H1 (cell line): Measurements from ENCODE around the gene ABCF2. TPM values are rescaled to one million over a fixed set of nuclear protein-coding genes. Genes with fewer than 3 reads are reported as not detected.

Experiments
- CTCF ChIA-PET: fragments of 300-600 bp; sonication (Branson Sonifier 250); formaldehyde crosslinking; loops from one replicate; lab custom pipeline; 2021; ENCODE audit not compliant: partially characterized antibody; lab: Charles Lee
- POLR2A ChIA-PET: fragments of 300-600 bp; sonication (Branson Sonifier 250); formaldehyde crosslinking; loops from one replicate; lab custom pipeline; 2021; ENCODE audit warnings: inconsistent platforms; ENCODE audit not compliant: partially characterized antibody; lab: Charles Lee
- DNase-seq, 2 experiments: peaks; one replicate each; pipeline versions ENCODE4 v3.0.0 to v3.0.0-alpha.2; 2010 to 2022; ENCODE audit warnings: low spot score in 2 of 2, low read depth in 1 of 2, mixed read lengths in 1 of 2
- FAIRE-seq: peaks from 2 replicates; lab custom pipeline; 2011; peaks lifted over from hg19 to GRCh38; lab: Jason Lieb, UNC
- H2AFZ ChIP-seq: 2 replicates; pipeline ENCODE4 v1.8.1; 2012; ENCODE audit warnings: low read length, inconsistent platforms
- H2AK5ac ChIP-seq: 2 replicates; pipeline ENCODE4 v1.6.1; 2013; ENCODE audit warnings: low read depth, low read length
- H2BK120ac ChIP-seq: replicated peaks from 2 replicates; pipeline ENCODE3; 2013; ENCODE audit warnings: low read depth, low read length, inconsistent platforms
- H2BK12ac ChIP-seq: 2 replicates; pipeline ENCODE4 v1.6.1; 2013; ENCODE audit warnings: low read depth, low read length
- H2BK15ac ChIP-seq: 2 replicates; pipeline ENCODE4 v1.6.1; 2013; ENCODE audit warnings: low read length
- H2BK20ac ChIP-seq: 2 replicates; pipeline ENCODE4 v1.6.1; 2013; ENCODE audit warnings: low read length
- H2BK5ac ChIP-seq: 2 replicates; pipeline ENCODE4 v1.6.1; 2013; ENCODE audit warnings: low read depth, low read length
- H3K14ac ChIP-seq: 2 replicates; pipeline ENCODE4 v1.6.1; 2013; ENCODE audit warnings: inconsistent platforms; ENCODE audit not compliant: insufficient read length
- H3K18ac ChIP-seq: 2 replicates; pipeline ENCODE4 v1.6.1; 2013; ENCODE audit warnings: low read length; ENCODE audit errors: extremely low read depth
- H3K23ac ChIP-seq: 2 replicates; pipeline ENCODE4 v1.6.1; 2013; ENCODE audit warnings: inconsistent platforms; ENCODE audit not compliant: insufficient read length
- H3K23me2 ChIP-seq: 2 replicates; pipeline ENCODE4 v1.6.1; 2013; ENCODE audit warnings: low read depth, low read length
- H3K27ac ChIP-seq: 2 replicates; pipeline ENCODE4 v1.6.1; 2011; ENCODE audit warnings: low read depth, low read length, inconsistent platforms
- H3K27me3 ChIP-seq, 4 experiments: replicated peaks in 1 of 4; 1 replicate in 1 of 4; 2 replicates in 3 of 4; pipeline versions ENCODE4 v1.6.1 to v1.8.1; 2011 to 2013; ENCODE audit warnings: low read length in 3 of 4, mild to moderate bottlenecking in 3 of 4, inconsistent platforms in 2 of 4, mixed read lengths in 2 of 4, moderate library complexity in 1 of 4; ENCODE audit not compliant: control insufficient read depth in 3 of 4, insufficient read depth in 3 of 4; ENCODE audit errors: extremely low read depth in 1 of 4
- H3K36me3 ChIP-seq, 4 experiments: 2 replicates each; pipeline versions ENCODE4 v1.6.1 to v1.8.1; 2011 to 2013; ENCODE audit warnings: mild to moderate bottlenecking in 4 of 4, low read length in 3 of 4, moderate library complexity in 2 of 4, control low read depth in 1 of 4, inconsistent platforms in 1 of 4; ENCODE audit not compliant: insufficient read depth in 4 of 4, control insufficient read depth in 2 of 4
- H3K4ac ChIP-seq: replicated peaks from 2 replicates; pipeline ENCODE3; 2013; ENCODE audit warnings: low read length, low read depth, mixed read lengths, inconsistent platforms; ENCODE audit not compliant: insufficient read length
- H3K4me1 ChIP-seq, 4 experiments: replicated peaks in 1 of 4; 1 replicate in 1 of 4; 2 replicates in 3 of 4; pipeline versions ENCODE4 v1.6.1 to v1.8.1; 2011 to 2013; ENCODE audit warnings: low read length in 3 of 4, inconsistent platforms in 2 of 4, mixed read lengths in 1 of 4; ENCODE audit not compliant: insufficient read depth in 4 of 4, control insufficient read depth in 3 of 4
- H3K4me2 ChIP-seq, 2 experiments: 2 replicates each; pipeline versions ENCODE4 v1.6.1 to v1.8.1; 2011 to 2013; ENCODE audit warnings: low read depth in 2 of 2, low read length in 2 of 2, control low read depth in 1 of 2, inconsistent platforms in 1 of 2, mild to moderate bottlenecking in 1 of 2; ENCODE audit not compliant: insufficient read depth in 1 of 2
- H3K4me3 ChIP-seq, 4 experiments: fragments of 200-600, 300-600 bp in 1 of 4; sonication (generic), shearing (Covaris generic), sonication (Bioruptor Twin) in 1 of 4; 2 replicates each; pipeline versions ENCODE4 v1.5.1 to v1.8.1; 2011 to 2016; ENCODE audit warnings: low read length in 4 of 4, low read depth in 3 of 4, control low read depth in 2 of 4, inconsistent platforms in 2 of 4, mild to moderate bottlenecking in 2 of 4, mixed read lengths in 1 of 4, moderate library complexity in 1 of 4; ENCODE audit not compliant: insufficient read depth in 2 of 4; ENCODE audit errors: extremely low read depth in 1 of 4
- H3K56ac ChIP-seq: replicated peaks from 2 replicates; pipeline ENCODE3; 2013; ENCODE audit warnings: low read depth, mild to moderate bottlenecking, mixed read lengths, low read length, inconsistent platforms; ENCODE audit not compliant: insufficient read length
- H3K79me1 ChIP-seq: 2 replicates; pipeline ENCODE4 v1.6.1; 2013; ENCODE audit warnings: low read depth, low read length, control low read depth
- H3K79me2 ChIP-seq, 2 experiments: 2 replicates each; pipeline versions ENCODE4 v1.6.1 to v1.8.1; 2012 to 2013; ENCODE audit warnings: low read length in 2 of 2, mild to moderate bottlenecking in 2 of 2, inconsistent platforms in 1 of 2; ENCODE audit not compliant: insufficient read depth in 2 of 2, control insufficient read depth in 1 of 2
- H3K9ac ChIP-seq, 4 experiments: replicated peaks in 1 of 4; 1 replicate in 1 of 4; 2 replicates in 3 of 4; pipeline versions ENCODE4 v1.6.1 to v1.8.1; 2011 to 2013; ENCODE audit warnings: low read depth in 3 of 4, low read length in 3 of 4, control low read depth in 2 of 4, mild to moderate bottlenecking in 2 of 4, moderate library complexity in 2 of 4, inconsistent platforms in 1 of 4; ENCODE audit errors: extremely low read depth in 1 of 4
- H3K9me3 ChIP-seq, 2 experiments: 2 replicates each; pipeline versions ENCODE4 v1.6.1 to v1.8.1; 2012 to 2013; ENCODE audit warnings: mild to moderate bottlenecking in 2 of 2, moderate library complexity in 2 of 2, control low read depth in 1 of 2, inconsistent platforms in 1 of 2, low read depth in 1 of 2, low read length in 1 of 2, mixed read lengths in 1 of 2; ENCODE audit not compliant: insufficient read depth in 2 of 2
- H4K20me1 ChIP-seq, 2 experiments: replicated peaks in 1 of 2; 2 replicates each; pipeline versions ENCODE3 to v1.8.1; 2011 to 2013; ENCODE audit warnings: inconsistent platforms in 2 of 2, low read length in 2 of 2, mild to moderate bottlenecking in 1 of 2; ENCODE audit not compliant: insufficient read depth in 2 of 2, control insufficient read depth in 1 of 2
- H4K5ac ChIP-seq: 2 replicates; pipeline ENCODE4 v1.6.1; 2013; ENCODE audit warnings: low read length, low read depth, mixed read lengths, inconsistent platforms; ENCODE audit not compliant: insufficient read length
- H4K8ac ChIP-seq: 2 replicates; pipeline ENCODE4 v1.8.0; 2013; ENCODE audit warnings: mild to moderate bottlenecking, moderate library complexity, low read length, inconsistent platforms; ENCODE audit not compliant: insufficient read depth; ENCODE audit errors: extremely low read depth
- H4K91ac ChIP-seq: replicated peaks from 2 replicates; pipeline ENCODE3; 2013; ENCODE audit warnings: low read length, mixed read lengths, inconsistent platforms; ENCODE audit not compliant: insufficient read length
- BCL11A ChIP-seq, 2 experiments: IDR thresholded peaks; one replicate each; pipeline ENCODE4 v1.6.1; 2011; ENCODE audit warnings: low read depth in 2 of 2, low read length in 2 of 2, mild to moderate bottlenecking in 2 of 2
- USF2 ChIP-seq: IDR thresholded peaks from 2 replicates; pipeline ENCODE4 v1.6.1; 2011; ENCODE audit warnings: low read length, improper control_type of control experiment
- WGBS, 2 experiments: shearing (Covaris generic) in 1 of 2; methylation state at CpG; one replicate each; pipeline versions ENCODE4 v1.1.6 to v1.1.7; 2013 to 2015; ENCODE audit warnings: low lambda C conversion rate in 2 of 2, mixed read lengths in 2 of 2, inconsistent platforms in 1 of 2, low coverage in 1 of 2, missing lambda C conversion rate in 1 of 2; ENCODE audit not compliant: insufficient replicate concordance in 2 of 2, insufficient coverage in 1 of 2, insufficient read length in 1 of 2; ENCODE audit errors: extremely low coverage in 1 of 2, missing lambda C conversion rate in 1 of 2; 5-methylcytosine and 5-hydroxymethylcytosine counted together
- polyA plus RNA-seq, 7 experiments: library from polyadenylated mRNA; depleted of rRNA in 3 of 7; stranded (reverse) in 5 of 7; unstranded in 2 of 7; fragments of >200 nt in 5 of 7; fragments of 200-250 nt in 2 of 7; gene quantifications; 1 replicate in 5 of 7; 2 replicates in 1 of 7; 4 replicates in 1 of 7; pipeline versions ENCODE4 v1.2.1 to v1.2.3, GENCODE V29; 2011 to 2013; ENCODE audit warnings: missing spikeins in 2 of 7, mixed read lengths in 2 of 7
- total RNA-seq: library from RNA; stranded (reverse); fragmentation: NEBNext Ultra II Directional; extraction: Animal tissue kit (Norgen Biotek cat#: 25700); gene quantifications from 2 replicates; pipeline ENCODE4 v1.2.1, GENCODE V29; 2021

Gene ABCF2
- total and polyA plus RNA-seq, 2 of the 8 experiments (the other 6 are each of a cell fraction or from before 2014, with no cell fraction given), result 28.0 to 55.0 TPM

DNA sequence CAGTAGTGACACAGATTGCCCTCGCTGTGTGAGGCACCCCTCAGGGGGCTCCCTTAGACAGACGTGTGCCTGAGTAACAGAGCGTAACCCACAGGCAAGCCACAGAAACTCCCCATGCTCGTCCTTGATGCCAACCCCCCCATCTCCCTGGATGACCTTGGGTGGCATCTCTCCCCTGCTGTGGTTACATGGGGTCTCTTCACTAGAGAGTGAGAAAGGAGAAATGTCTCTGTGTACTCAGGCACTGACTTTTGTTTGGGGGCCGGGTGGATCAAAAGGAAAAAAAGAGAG is 38.8 kb downstream of the ABCF2 start:
- 71% methylated on average over 5 of the region's 5 CpGs; no CpG with 5 or more reads in 1 of the 2 experiments for WGBS, 2 experiments
- Histone ChIP-seq H2BK120ac (no peak overlapping the region), H2BK5ac (no peak overlapping the region), H3K4ac (no peak overlapping the region), H4K91ac (no peak overlapping the region), H3K9me3 (no peaks in the 10 kb centered on the region), H2BK20ac (no peak overlapping the region), H2BK15ac (no peak overlapping the region), H3K4me3 (no peak overlapping the region), H2BK12ac (no peak overlapping the region), H3K27me3 (no peaks in the 10 kb centered on the region), H2AK5ac (no peak overlapping the region), H4K20me1 (no peaks in the 10 kb centered on the region), H3K79me2 (no peaks in the 10 kb centered on the region), H4K8ac (peak overlapping the region; percentile 20; the same call in 1 of the 2 replicates), H3K27ac (no peak overlapping the region), H3K79me1 (no peaks in the 10 kb centered on the region), H3K56ac (no peak overlapping the region), H3K14ac (no peak overlapping the region), H3K4me1 (no peaks in the 10 kb centered on the region), H3K9ac (no peak overlapping the region), H2AFZ (no peak overlapping the region), H3K36me3 (no peaks in the 10 kb centered on the region), H4K5ac (no peak overlapping the region), H3K23me2 (no peaks in the 10 kb centered on the region), H3K23ac (no peak overlapping the region), H3K18ac (no peak overlapping the region), H3K4me2 (no peak overlapping the region)
- TF ChIP-seq USF2 (no peak), BCL11A (IDR thresholded peaks at IDR 0.05; ENCODE audit: low read depth in 2 of 2, low read length in 2 of 2) (no peak)
- ChIA-PET POLR2A (interaction anchor here (1.1 kb wide), 1 partner anchor 11 kb away, joined by 3 read pairs; no protein-coding TSS in a partner anchor), CTCF (interaction anchor here (0.7 to 1.4 kb wide), 2 partner anchors 9 to 204 kb away, joined by 3 read pairs; no protein-coding TSS in a partner anchor)
- DNase-seq (no peak), FAIRE-seq (no peak)
